KMS-11 (cell line): ENCODE results near the gene MED9.

Experiments
- H2AFZ ChIP-seq: fragments of 200-600 bp; sonication (generic); 2 replicates; pipeline ENCODE4 v1.6.1; 2016; ENCODE audit warnings: antibody characterized with exemption, mixed run types, low read depth
- H3K27ac ChIP-seq: fragments of 200-600 bp; sonication (generic); 2 replicates; pipeline ENCODE4 v1.6.1; 2016; ENCODE audit warnings: mild to moderate bottlenecking, mixed run types
- H3K27me3 ChIP-seq: fragments of 200-600 bp; sonication (generic); 2 replicates; pipeline ENCODE4 v1.6.1; 2017; ENCODE audit warnings: mild to moderate bottlenecking, low read depth, mixed run types, moderate library complexity; ENCODE audit not compliant: insufficient read depth
- H3K36me3 ChIP-seq: fragments of 200-600 bp; sonication (generic); 2 replicates; pipeline ENCODE4 v1.6.1; 2017; ENCODE audit warnings: mild to moderate bottlenecking, mixed run types; ENCODE audit not compliant: insufficient read depth
- H3K4me1 ChIP-seq: fragments of 200-600 bp; sonication (generic); 2 replicates; pipeline ENCODE4 v1.6.1; 2016; ENCODE audit warnings: mild to moderate bottlenecking, low read depth, mixed run types; ENCODE audit not compliant: poor library complexity, severe bottlenecking
- H3K4me2 ChIP-seq: fragments of 200-600 bp; sonication (generic); 2 replicates; pipeline ENCODE4 v1.7.0; 2016; ENCODE audit warnings: mild to moderate bottlenecking, mixed run types
- H3K4me3 ChIP-seq: fragments of 200-600 bp; sonication (generic); IDR thresholded peaks from 2 replicates; pipeline ENCODE4 v1.6.1; 2017; ENCODE audit warnings: low read depth, low read length, mixed read lengths; ENCODE audit not compliant: insufficient read depth
- H3K79me2 ChIP-seq: fragments of 200-600 bp; sonication (generic); 2 replicates; pipeline ENCODE4 v1.6.1; 2016; ENCODE audit warnings: low read depth, mixed run types; ENCODE audit not compliant: insufficient read depth
- H3K9ac ChIP-seq: fragments of 200-600 bp; sonication (generic); 2 replicates; pipeline ENCODE4 v1.6.1; 2016; ENCODE audit warnings: mild to moderate bottlenecking, mixed run types
- H4K20me1 ChIP-seq: fragments of 200-600 bp; sonication (generic); 2 replicates; pipeline ENCODE4 v1.6.1; 2016; ENCODE audit warnings: mild to moderate bottlenecking, mixed run types; ENCODE audit not compliant: insufficient read depth
- CTCF ChIP-seq: fragments of 200-600 bp; sonication (generic); conservative IDR thresholded peaks from 2 replicates; pipeline ENCODE4 v1.6.1; 2017; ENCODE audit warnings: low read depth, mild to moderate bottlenecking, antibody characterized with exemption, low read length, moderate library complexity, mixed read lengths

MED9 gene

GRCh38 chr17:17434477-17434876 lies 42.3 kb upstream of the MED9 start:
- Histone ChIP-seq H3K4me1 (no peaks in the 10 kb centered on the region), H3K36me3 (no peaks in the 10 kb centered on the region), H3K79me2 (no peaks in the 10 kb centered on the region), H4K20me1 (no peaks in the 10 kb centered on the region), H3K4me3 (no peak overlapping the region), H3K4me2 (no peak overlapping the region), H2AFZ (no peak overlapping the region), H3K27me3 (no peaks in the 10 kb centered on the region), H3K9ac (no peak overlapping the region), H3K27ac (no peak overlapping the region)
- no peak for TF ChIP-seq CTCF

- Histone ChIP-seq H4K20me1 (no peaks in the 10 kb centered on the region), H3K4me2 (no peak overlapping the region), H3K79me2 (no peaks in the 10 kb centered on the region), H3K27ac (no peak overlapping the region), H3K4me1 (no peaks in the 10 kb centered on the region), H3K27me3 (no peaks in the 10 kb centered on the region), H3K36me3 (no peaks in the 10 kb centered on the region), H3K4me3 (no peak overlapping the region), H3K9ac (no peak overlapping the region), H2AFZ (no peak overlapping the region)
- TF ChIP-seq CTCF = no peak
Measured at GRCh38 chr17:17435323-17435722, 41.5 kb upstream of the MED9 start.

- Histone ChIP-seq H3K9ac (no peak overlapping the region), H3K79me2 (no peaks in the 10 kb centered on the region), H3K4me1 (no peaks in the 10 kb centered on the region), H3K4me2 (no peak overlapping the region), H2AFZ (no peak overlapping the region), H3K27me3 (no peaks in the 10 kb centered on the region), H4K20me1 (no peaks in the 10 kb centered on the region), H3K4me3 (no peak overlapping the region), H3K27ac (no peak overlapping the region), H3K36me3 (no peaks in the 10 kb centered on the region)
- TF ChIP-seq CTCF = no peak
Measured at GRCh38 chr17:17437461-17437860, 39.3 kb upstream of the MED9 start.

GRCh38 chr17:17437893-17438292 lies 38.9 kb upstream of the MED9 start:
- no peak overlapping the region for H2AFZ ChIP-seq
- no peak overlapping the region for H3K4me2 ChIP-seq
- H3K4me1 ChIP-seq = no peaks in the 10 kb centered on the region
- H3K36me3 ChIP-seq = no peaks in the 10 kb centered on the region
- H3K79me2 ChIP-seq = no peaks in the 10 kb centered on the region
- TF ChIP-seq CTCF = no peak
- no peak overlapping the region for H3K4me3 ChIP-seq
- H3K27ac ChIP-seq = no peak overlapping the region
- no peaks in the 10 kb centered on the region for H4K20me1 ChIP-seq
- H3K27me3 ChIP-seq = no peaks in the 10 kb centered on the region
- no peak overlapping the region for H3K9ac ChIP-seq
